Osteoblast (primary cell): Measurements from ENCODE around the gene PAGE1. TPM values are rescaled to one million over a fixed set of nuclear protein-coding genes. Genes with fewer than 3 reads are reported as not detected.
A peak's percentile ranks its signal among the peaks of the same experiment; 100 is the strongest.
"Not testable (repeated sequence)": the region's sequence is repeated elsewhere in the genome, so short reads cannot be mapped to it uniquely, and the experiment has no call there.

Experiments used
- DNase-seq: peaks from one replicate; pipeline ENCODE4 v3.0.0; 2011; ENCODE audit warnings: low spot score, mixed read lengths; ENCODE audit not compliant: insufficient read length; ENCODE audit errors: missing footprints
- H2AFZ ChIP-seq: 2 replicates; pipeline ENCODE4 v1.6.0; 2011; ENCODE audit warnings: mild to moderate bottlenecking, low read length
- H3K27ac ChIP-seq: 2 replicates; pipeline ENCODE4 v1.5.1; 2011; ENCODE audit warnings: mild to moderate bottlenecking, low read depth, low read length, moderate library complexity
- H3K27me3 ChIP-seq: 2 replicates; pipeline ENCODE4 v1.6.0; 2012; ENCODE audit warnings: mild to moderate bottlenecking, control low read depth, inconsistent platforms, low read length, moderate library complexity; ENCODE audit not compliant: insufficient read depth
- H3K36me3 ChIP-seq: 2 replicates; pipeline ENCODE4 v1.5.1; 2011; ENCODE audit warnings: mild to moderate bottlenecking, low read length, control low read depth, moderate library complexity; ENCODE audit not compliant: insufficient read depth
- H3K4me1 ChIP-seq: 2 replicates; pipeline ENCODE4 v1.5.1; 2011; ENCODE audit warnings: mild to moderate bottlenecking, low read length, control low read depth, moderate library complexity; ENCODE audit not compliant: insufficient read depth
- H3K4me2 ChIP-seq: 2 replicates; pipeline ENCODE4 v1.6.0; 2011; ENCODE audit warnings: mild to moderate bottlenecking, low read length; ENCODE audit not compliant: insufficient read depth
- H3K4me3 ChIP-seq: fragments of 200-600 bp; sonication (generic); 3 replicates; pipeline ENCODE4 v1.5.1; 2012; ENCODE audit warnings: mild to moderate bottlenecking, low read length, inconsistent platforms; ENCODE audit not compliant: insufficient read depth
- H3K79me2 ChIP-seq: 2 replicates; pipeline ENCODE4 v1.6.0; 2012; ENCODE audit warnings: mild to moderate bottlenecking, low read length, control low read depth, inconsistent platforms; ENCODE audit not compliant: insufficient read depth
- H3K9me3 ChIP-seq: 2 replicates; pipeline ENCODE4 v1.5.1; 2011; ENCODE audit warnings: low read depth, low read length, control low read depth
- H4K20me1 ChIP-seq: 2 replicates; pipeline ENCODE4 v1.6.0; 2012; ENCODE audit warnings: mild to moderate bottlenecking, low read length, control low read depth; ENCODE audit not compliant: insufficient read depth
- total RNA-seq: library from RNA; depleted of rRNA; stranded (reverse); fragments of >200 nt; gene quantifications from 2 replicates; pipeline ENCODE4 v1.2.3, GENCODE V29; 2012
- TF ChIP-seq, protein P1 (sequence below): IDR thresholded peaks from 2 replicates; pipeline ENCODE4 v1.5.1; 2011; ENCODE audit warnings: mild to moderate bottlenecking, low read depth, low read length, moderate library complexity; ENCODE audit errors: extremely low read depth

The PAGE1 gene, protein sequence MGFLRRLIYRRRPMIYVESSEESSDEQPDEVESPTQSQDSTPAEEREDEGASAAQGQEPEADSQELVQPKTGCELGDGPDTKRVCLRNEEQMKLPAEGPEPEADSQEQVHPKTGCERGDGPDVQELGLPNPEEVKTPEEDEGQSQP
- not detected in 2 replicates for total RNA-seq

DNA sequence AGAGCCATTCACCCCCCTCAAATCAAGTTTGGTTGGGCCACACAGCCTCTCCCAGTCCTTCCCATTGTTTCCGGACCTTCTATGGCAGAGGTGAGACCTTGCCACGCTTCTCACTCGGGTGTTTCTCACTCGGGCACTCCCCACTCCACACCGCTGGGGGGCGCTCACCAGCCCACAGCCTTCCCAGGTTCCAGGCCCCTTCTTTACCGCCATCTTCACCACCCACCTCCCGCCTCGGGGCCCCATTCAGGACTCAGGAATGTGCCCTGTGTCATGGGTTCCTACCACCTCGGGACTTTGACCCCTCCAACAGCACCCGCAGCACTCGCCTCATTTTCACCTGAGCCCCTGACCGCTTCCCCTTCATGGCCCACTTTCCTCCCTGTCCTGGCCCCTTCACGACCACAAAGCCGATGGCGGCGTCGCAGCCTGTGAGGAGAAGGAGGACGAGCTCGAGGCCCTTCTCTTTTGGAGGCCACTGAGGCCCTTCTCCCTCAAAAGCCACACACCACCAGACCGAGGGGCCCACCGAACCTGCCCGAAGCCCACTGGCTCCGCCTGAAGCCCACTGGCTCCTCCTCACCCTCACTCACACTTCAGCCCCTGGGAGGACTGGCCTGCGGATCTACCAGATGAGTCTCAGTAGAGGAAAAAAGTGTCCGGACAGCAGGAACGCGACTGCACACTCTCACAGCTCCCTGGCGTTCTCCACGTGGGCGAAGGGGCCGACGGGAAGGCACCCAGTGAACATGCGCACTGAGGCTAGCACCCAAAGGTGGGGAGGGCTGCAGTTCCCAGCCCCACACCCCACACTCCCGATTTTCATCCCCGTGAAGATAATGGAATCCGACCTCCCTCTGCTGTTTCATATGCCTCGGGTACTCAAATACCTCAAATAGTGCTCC, at the start of gene PAGE1:
PAGE1 (minus strand) TSS at position 709 of the 905 bp plus-strand sequence. CDS start 1,214 bp downstream, outside the sequence.
- TF ChIP-seq, protein P1, sequence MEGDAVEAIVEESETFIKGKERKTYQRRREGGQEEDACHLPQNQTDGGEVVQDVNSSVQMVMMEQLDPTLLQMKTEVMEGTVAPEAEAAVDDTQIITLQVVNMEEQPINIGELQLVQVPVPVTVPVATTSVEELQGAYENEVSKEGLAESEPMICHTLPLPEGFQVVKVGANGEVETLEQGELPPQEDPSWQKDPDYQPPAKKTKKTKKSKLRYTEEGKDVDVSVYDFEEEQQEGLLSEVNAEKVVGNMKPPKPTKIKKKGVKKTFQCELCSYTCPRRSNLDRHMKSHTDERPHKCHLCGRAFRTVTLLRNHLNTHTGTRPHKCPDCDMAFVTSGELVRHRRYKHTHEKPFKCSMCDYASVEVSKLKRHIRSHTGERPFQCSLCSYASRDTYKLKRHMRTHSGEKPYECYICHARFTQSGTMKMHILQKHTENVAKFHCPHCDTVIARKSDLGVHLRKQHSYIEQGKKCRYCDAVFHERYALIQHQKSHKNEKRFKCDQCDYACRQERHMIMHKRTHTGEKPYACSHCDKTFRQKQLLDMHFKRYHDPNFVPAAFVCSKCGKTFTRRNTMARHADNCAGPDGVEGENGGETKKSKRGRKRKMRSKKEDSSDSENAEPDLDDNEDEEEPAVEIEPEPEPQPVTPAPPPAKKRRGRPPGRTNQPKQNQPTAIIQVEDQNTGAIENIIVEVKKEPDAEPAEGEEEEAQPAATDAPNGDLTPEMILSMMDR = no peak
- Histone ChIP-seq H3K4me1 (no peaks in the 10 kb centered on the region), H3K9me3 (no peaks in the 10 kb centered on the region), H3K4me2 (no peak within 1 kb of the TSS), H3K4me3 (no peak within 1 kb of the TSS), H3K36me3 (no peaks in the 10 kb centered on the region), H4K20me1 (no peaks in the 10 kb centered on the region), H3K79me2 (no peaks in the 10 kb centered on the region), H3K27ac (no peak within 1 kb of the TSS), H3K27me3 (no peaks in the 10 kb centered on the region), H2AFZ (no peak within 1 kb of the TSS)
- DNase-seq = peak; percentile 38

DNA sequence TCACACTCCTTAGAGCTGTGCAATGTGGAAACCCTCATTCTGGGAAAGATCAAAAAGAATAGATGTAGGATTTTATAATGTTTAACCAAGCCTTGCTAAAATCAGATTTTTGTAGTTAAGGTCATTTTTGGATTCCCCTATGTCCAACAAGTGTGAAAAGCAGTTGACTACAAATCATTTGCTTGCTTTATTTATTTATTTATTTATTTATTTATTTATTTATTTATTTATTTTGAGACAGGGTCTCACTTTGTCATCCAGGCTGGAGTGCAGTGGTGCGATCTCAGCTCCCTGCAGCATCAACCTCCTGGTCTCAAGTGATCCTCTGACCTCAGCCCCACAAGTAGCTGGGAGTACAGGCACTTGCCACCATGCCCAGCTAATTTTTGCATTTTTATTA, 45.7 kb upstream of the PAGE1 start:
- H3K4me2 ChIP-seq, H3K9me3 ChIP-seq, H3K4me3 ChIP-seq, H4K20me1 ChIP-seq, H2AFZ ChIP-seq, H3K4me1 ChIP-seq, H3K27me3 ChIP-seq, DNase-seq, H3K27ac ChIP-seq, H3K79me2 ChIP-seq, H3K36me3 ChIP-seq: not testable (repeated sequence)

DNA sequence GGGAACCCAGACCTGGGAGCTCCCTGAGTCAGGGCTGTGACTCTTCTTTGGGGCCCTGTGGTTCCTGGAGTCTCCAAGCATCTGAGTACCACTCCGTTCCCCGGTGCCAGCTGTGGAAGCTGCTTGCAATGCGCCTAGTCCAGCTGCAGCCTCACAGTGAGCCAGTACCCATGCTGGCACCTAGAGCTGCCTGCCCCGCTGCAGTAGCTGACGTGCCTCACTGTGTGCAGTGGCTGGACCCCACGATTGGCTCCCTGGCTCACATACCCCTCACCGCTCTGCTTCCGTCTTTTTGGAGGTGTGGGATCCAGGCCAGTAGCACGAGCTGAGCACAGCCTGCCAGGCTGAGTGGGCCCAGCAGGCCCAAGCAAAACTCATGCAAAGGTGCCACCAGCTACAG, 32.1 kb upstream of the PAGE1 start:
- Histone ChIP-seq H3K9me3 (no peaks in the 10 kb centered on the region), H3K4me1 (no peaks in the 10 kb centered on the region), H3K27me3 (no peaks in the 10 kb centered on the region), H3K4me3 (no peak overlapping the region), H4K20me1 (no peaks in the 10 kb centered on the region), H2AFZ (no peak overlapping the region), H3K27ac (no peak overlapping the region), H3K36me3 (no peaks in the 10 kb centered on the region), H3K4me2 (no peak overlapping the region), H3K79me2 (no peaks in the 10 kb centered on the region)
- no peak for DNase-seq
- TF ChIP-seq, protein P1 = no peak

DNA sequence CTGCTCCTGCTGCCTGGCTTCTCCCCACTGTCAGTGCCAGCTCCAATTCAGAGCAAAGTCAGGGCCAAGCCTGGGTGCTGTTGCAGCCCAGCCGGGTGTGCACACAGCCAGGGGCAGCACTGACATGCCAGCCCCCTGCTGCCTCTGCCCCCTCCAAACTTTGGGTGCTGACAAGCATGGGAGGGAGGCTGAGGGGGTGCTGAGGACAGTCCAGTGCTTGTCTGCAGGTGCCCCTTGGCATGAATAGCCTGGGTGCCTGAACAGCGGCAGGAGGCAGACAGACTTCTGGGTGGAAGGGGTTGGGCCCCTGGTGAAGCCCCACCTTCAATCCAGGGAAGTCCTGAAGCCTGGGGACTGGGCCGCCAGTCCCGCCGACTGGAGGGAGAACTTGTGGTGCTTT, 31.2 kb upstream of the PAGE1 start:
- no peaks in the 10 kb centered on the region for H4K20me1 ChIP-seq
- H3K27ac ChIP-seq = no peak overlapping the region
- no peak overlapping the region for H3K4me2 ChIP-seq
- no peaks in the 10 kb centered on the region for H3K9me3 ChIP-seq
- H3K36me3 ChIP-seq = no peaks in the 10 kb centered on the region
- no peak overlapping the region for H3K4me3 ChIP-seq
- no peak overlapping the region for H2AFZ ChIP-seq
- no peaks in the 10 kb centered on the region for H3K4me1 ChIP-seq
- no peaks in the 10 kb centered on the region for H3K27me3 ChIP-seq
- TF ChIP-seq, protein P1 = no peak
- DNase-seq = no peak
- H3K79me2 ChIP-seq = no peaks in the 10 kb centered on the region
